Measurements from ENCODE around the gene SIRT2. TPM values are rescaled to one million over a fixed set of nuclear protein-coding genes. Genes with fewer than 3 reads are reported as not detected.

SIRT2 gene
- total RNA-seq, 1 donor from 2014 or later: 28.9 TPM

DNA sequence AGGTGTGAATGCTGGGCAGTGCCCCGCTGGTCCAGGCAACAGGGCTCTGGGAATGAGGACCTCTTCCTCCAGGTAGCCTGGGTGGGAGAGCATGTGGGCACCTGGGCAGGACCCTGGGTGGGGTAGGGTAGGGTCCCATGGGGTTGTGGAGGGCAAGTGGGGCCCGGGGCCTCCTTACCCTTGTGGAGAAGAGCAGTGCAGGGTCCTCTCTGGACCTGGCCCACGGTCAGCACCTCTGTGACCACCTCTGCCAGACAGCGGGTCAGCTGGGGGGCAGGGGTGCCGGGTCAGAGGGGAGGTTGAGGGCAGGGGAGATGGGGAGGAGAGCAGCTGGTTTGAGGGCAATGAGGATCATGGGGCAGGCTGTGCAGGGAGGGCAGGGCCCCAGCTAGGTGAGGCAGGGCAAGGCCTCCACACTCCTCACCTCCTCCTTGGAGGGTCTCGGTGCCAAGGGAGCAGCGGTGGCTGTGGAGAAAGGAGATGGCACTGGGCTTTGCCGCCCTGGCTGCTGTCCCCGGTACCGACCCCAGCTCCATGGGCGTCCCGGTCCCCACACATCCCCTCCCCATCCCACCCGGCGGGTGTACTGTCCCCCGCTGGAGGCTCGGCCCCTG is 12.1 kb upstream of the SIRT2 start:
- H3K36me3 Mint-ChIP-seq (ENCODE audit: low read depth): peaks cover 6% of the 10 kb centered on the region
- H3K27ac Mint-ChIP-seq (ENCODE audit: unreplicated experiment): no peak overlapping the region
- no peak overlapping the region for H3K4me3 Mint-ChIP-seq
- no peaks in the 10 kb centered on the region for H3K4me1 Mint-ChIP-seq
- H3K9me3 Mint-ChIP-seq: no peaks in the 10 kb centered on the region
- TF ChIP-seq, protein P1, sequence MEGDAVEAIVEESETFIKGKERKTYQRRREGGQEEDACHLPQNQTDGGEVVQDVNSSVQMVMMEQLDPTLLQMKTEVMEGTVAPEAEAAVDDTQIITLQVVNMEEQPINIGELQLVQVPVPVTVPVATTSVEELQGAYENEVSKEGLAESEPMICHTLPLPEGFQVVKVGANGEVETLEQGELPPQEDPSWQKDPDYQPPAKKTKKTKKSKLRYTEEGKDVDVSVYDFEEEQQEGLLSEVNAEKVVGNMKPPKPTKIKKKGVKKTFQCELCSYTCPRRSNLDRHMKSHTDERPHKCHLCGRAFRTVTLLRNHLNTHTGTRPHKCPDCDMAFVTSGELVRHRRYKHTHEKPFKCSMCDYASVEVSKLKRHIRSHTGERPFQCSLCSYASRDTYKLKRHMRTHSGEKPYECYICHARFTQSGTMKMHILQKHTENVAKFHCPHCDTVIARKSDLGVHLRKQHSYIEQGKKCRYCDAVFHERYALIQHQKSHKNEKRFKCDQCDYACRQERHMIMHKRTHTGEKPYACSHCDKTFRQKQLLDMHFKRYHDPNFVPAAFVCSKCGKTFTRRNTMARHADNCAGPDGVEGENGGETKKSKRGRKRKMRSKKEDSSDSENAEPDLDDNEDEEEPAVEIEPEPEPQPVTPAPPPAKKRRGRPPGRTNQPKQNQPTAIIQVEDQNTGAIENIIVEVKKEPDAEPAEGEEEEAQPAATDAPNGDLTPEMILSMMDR (conservative IDR thresholded peaks at IDR 0.05): no peak
- no peaks in the 10 kb centered on the region for H3K27me3 Mint-ChIP-seq (ENCODE audit: low read depth)
- DNase-seq (ENCODE audit: low read depth, low spot score): no peak

DNA sequence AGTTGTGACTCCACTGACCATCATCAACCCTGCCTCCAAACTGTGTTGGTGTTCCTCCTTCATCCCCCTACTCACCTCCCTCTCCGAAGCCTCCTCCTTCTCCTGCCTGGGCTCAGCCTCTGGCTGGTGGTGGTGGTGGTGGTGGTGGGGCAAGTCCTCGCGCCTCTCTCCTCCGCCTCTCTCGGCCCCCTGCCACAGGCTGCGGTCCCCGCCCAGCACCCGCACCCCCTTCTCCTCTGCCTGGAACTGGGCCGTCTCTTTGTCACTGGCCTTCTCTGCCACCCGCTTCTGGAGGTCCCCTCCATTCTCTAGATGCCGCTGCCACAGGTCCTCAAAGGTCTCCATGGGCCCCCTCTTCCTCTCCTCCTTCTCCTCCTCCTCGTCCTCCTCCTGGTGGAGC is 11.1 kb upstream of the SIRT2 start:
- no peak overlapping the region for H3K4me3 Mint-ChIP-seq
- no peaks in the 10 kb centered on the region for H3K27me3 Mint-ChIP-seq (ENCODE audit: low read depth)
- TF ChIP-seq, protein P1 (conservative IDR thresholded peaks at IDR 0.05): no peak
- no peaks in the 10 kb centered on the region for H3K9me3 Mint-ChIP-seq
- H3K36me3 Mint-ChIP-seq (ENCODE audit: low read depth): peaks cover 6% of the 10 kb centered on the region
- H3K27ac Mint-ChIP-seq (ENCODE audit: unreplicated experiment): no peak overlapping the region
- H3K4me1 Mint-ChIP-seq: no peaks in the 10 kb centered on the region
- no peak for DNase-seq (ENCODE audit: low read depth, low spot score)

DNA sequence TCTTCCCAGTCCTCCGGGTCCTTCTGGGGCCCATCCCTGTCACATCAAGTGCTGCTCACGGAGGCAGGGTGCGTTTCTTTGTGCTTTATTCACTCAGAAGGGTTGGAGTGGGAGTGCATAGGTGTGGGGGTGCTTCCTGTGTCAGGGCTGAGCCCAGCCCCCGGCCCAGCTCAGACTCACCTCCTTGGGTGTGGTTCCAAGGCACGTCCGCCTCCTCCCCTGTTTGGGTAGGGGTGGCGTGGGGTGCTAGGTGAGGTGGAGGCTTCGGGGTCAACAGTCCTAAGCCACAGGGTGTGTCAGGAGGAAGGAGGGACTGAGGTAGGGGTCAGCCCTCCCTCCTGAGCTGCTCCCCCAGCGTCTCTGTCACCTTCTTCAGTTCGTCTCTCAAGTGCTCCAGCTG is 9.5 kb upstream of the SIRT2 start:
- TF ChIP-seq, protein P1 (conservative IDR thresholded peaks at IDR 0.05): no peak
- no peaks in the 10 kb centered on the region for H3K27me3 Mint-ChIP-seq (ENCODE audit: low read depth)
- no peak overlapping the region for H3K4me3 Mint-ChIP-seq
- peaks cover 6% of the 10 kb centered on the region for H3K36me3 Mint-ChIP-seq (ENCODE audit: low read depth)
- peaks cover 7% of the 10 kb centered on the region for H3K4me1 Mint-ChIP-seq
- no peaks in the 10 kb centered on the region for H3K9me3 Mint-ChIP-seq
- no peak for DNase-seq (ENCODE audit: low read depth, low spot score)
- H3K27ac Mint-ChIP-seq (ENCODE audit: unreplicated experiment): no peak overlapping the region

DNA sequence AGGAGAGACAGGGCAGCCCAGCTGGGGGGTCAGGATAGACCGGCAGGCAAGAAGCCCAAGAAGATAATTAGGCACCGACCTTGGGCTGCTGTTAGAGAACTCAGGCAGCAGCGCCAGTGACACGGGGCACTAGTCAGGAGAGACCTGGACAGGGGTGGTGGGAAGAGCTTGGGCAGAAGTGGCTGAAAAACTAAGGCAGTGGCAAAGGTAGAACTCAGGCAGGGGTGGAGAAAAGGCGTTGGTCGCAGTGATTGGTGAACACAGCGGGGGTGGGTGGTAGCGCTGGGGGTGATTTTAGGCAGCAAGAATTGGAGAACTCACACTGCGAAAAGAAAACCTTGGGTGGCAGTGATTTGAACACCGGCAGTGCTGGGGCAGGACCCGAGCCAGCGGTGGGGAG is 8.3 kb upstream of the SIRT2 start:
- Mint-ChIP-seq H3K27me3 (ENCODE audit: low read depth) (no peaks in the 10 kb centered on the region), H3K4me1 (peaks cover 7% of the 10 kb centered on the region), H3K36me3 (ENCODE audit: low read depth) (peaks cover 6% of the 10 kb centered on the region), H3K9me3 (no peaks in the 10 kb centered on the region), H3K4me3 (no peak overlapping the region), H3K27ac (ENCODE audit: unreplicated experiment) (no peak overlapping the region)
- TF ChIP-seq, protein P1 (conservative IDR thresholded peaks at IDR 0.05): no peak
- DNase-seq (ENCODE audit: low read depth, low spot score): no peak

DNA sequence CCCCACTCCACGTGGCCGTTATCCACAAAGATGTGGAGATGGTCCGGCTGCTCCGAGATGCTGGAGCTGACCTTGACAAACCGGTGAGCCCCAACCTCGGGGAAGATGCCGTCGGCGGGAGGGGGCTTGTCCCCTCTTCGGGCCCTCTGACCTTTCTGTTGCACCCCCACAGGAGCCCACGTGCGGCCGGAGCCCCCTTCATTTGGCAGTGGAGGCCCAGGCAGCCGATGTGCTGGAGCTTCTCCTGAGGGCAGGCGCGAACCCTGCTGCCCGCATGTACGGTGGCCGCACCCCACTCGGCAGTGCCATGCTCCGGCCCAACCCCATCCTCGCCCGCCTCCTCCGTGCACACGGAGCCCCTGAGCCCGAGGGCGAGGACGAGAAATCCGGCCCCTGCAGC is 7.8 kb upstream of the SIRT2 start:
- no peaks in the 10 kb centered on the region for H3K27me3 Mint-ChIP-seq (ENCODE audit: low read depth)
- no peak for DNase-seq (ENCODE audit: low read depth, low spot score)
- H3K9me3 Mint-ChIP-seq: no peaks in the 10 kb centered on the region
- H3K4me3 Mint-ChIP-seq: no peak overlapping the region
- TF ChIP-seq, protein P1 (conservative IDR thresholded peaks at IDR 0.05): no peak
- peaks cover 7% of the 10 kb centered on the region for H3K4me1 Mint-ChIP-seq
- H3K36me3 Mint-ChIP-seq (ENCODE audit: low read depth): peaks cover 6% of the 10 kb centered on the region
- no peak overlapping the region for H3K27ac Mint-ChIP-seq (ENCODE audit: unreplicated experiment)
